Ovary (tissue), 9 donors: ENCODE measurements around the gene TPD52L1. TPM values are rescaled to one million over a fixed set of nuclear protein-coding genes. Genes with fewer than 3 reads are reported as not detected.

Experiments used
- DNase-seq, 5 donors: peaks; one replicate each; pipeline ENCODE4 v3.0.0-alpha.2; 2019 to 2020
- H3K27ac ChIP-seq, 2 donors: fragments of 200-600 bp; one replicate each; pipeline versions ENCODE4 v1.5.1 to v1.8.0; 2019 to 2022
- H3K27me3 ChIP-seq: fragments of 200-600 bp; one replicate; pipeline ENCODE4 v1.8.0; 2022
- H3K36me3 ChIP-seq: fragments of 200-600 bp; sonication (generic); one replicate; pipeline ENCODE4 v1.5.1; 2019
- H3K4me1 ChIP-seq: one replicate; pipeline ENCODE4 v1.8.1; 2013; ENCODE audit warnings: mild to moderate bottlenecking, moderate library complexity; ENCODE audit not compliant: insufficient read depth
- H3K4me3 ChIP-seq: fragments of 200-600 bp; sonication (generic); one replicate; pipeline ENCODE4 v1.5.1; 2017
- H3K9me3 ChIP-seq, 2 donors: fragments of 200-600 bp in 1 of 2; sonication (generic) in 1 of 2; one replicate each; pipeline versions ENCODE4 v1.5.1 to v1.8.1; 2013 to 2019; ENCODE audit warnings: mild to moderate bottlenecking in 1 of 2, moderate library complexity in 1 of 2
- CTCF ChIP-seq, 3 donors: fragments of 450-650 bp in 2 of 3; fragments of 200-600 bp in 1 of 3; IDR thresholded peaks; one replicate each; pipeline versions ENCODE4 v1.5.1 to v1.8.0; 2016 to 2022; ENCODE audit warnings: antibody characterized with exemption in 3 of 3, mild to moderate bottlenecking in 1 of 3
- EP300 ChIP-seq: sonication (generic); formaldehyde crosslinking; IDR thresholded peaks from one replicate; pipeline ENCODE4 v1.6.1; 2017; ENCODE audit warnings: antibody characterized with exemption
- POLR2A ChIP-seq: fragments of 450-650 bp; IDR thresholded peaks from one replicate; pipeline ENCODE4 v1.6.1; 2017; ENCODE audit warnings: antibody characterized with exemption, mild to moderate bottlenecking, moderate library complexity
- WGBS, 3 donors: extraction: QIAGEN DNeasy Blood & Tissue Kit in 1 of 3; methylation state at CpG; one replicate each; pipeline versions ENCODE4 v1.1.5 to v1.1.7; 2013 to 2017; 5-methylcytosine and 5-hydroxymethylcytosine counted together
- intact Hi-C, 4 donors: fragments of 100-400 bp; cut with DNase I; formaldehyde crosslinking; loops; one replicate each; pipeline versions ENCODE4 v1.11.0 to v1.15.1; 2022 to 2023
- polyA plus RNA-seq, 2 donors: library from polyadenylated mRNA; stranded (reverse); fragments of 200-250 nt in 1 of 2; fragments of 350-450 nt in 1 of 2; fragmentation: Illumina TruSeq in 1 of 2; extraction: RNeasy Lipid Tissue Mini Kit (QIAGEN cat#74804) in 1 of 2; gene quantifications; one replicate each; pipeline ENCODE4 v1.2.3, GENCODE V29; 2013 to 2014
- total RNA-seq, 7 donors: library from RNA; depleted of rRNA in 2 of 7; stranded (reverse); fragments of >200 nt in 2 of 7; fragmentation: NEBNext Ultra II Directional in 3 of 7; extraction: Animal tissue kit (Norgen Biotek cat#: 25700) in 3 of 7; gene quantifications; one replicate each; pipeline versions ENCODE4 v1.1.0 to v1.2.4, GENCODE V29; 2016 to 2023
- donor health status: DM: no; HTN: no; CAD: no; lungs with moderate emphysema.
- donor health status: DM: no; HTN: no; CAD: no.
- donor health status: Bipolar disorder and iron deficiency.
- donor health status: DM: yes; HTN: yes; CAD: no.
- donor health status: DM: no; HTN: no; CAD: no.
- donor health status: DM: yes; HTN: yes; CAD: no.

Gene TPD52L1
- total and polyA plus RNA-seq, 9 donors = 14.4 to 154 (median 27.4) TPM

GRCh38 chr6:125312478-125312877 is 158.9 kb downstream of the TPD52L1 start:
- H3K36me3 ChIP-seq = no peaks in the 10 kb centered on the region
- H3K9me3 ChIP-seq = no peaks in the 10 kb centered on the region
- H3K4me1 ChIP-seq = no peaks in the 10 kb centered on the region
- WGBS, 3 donors = 70 to 78% (median 76%) methylated on average over 2 of the region's 2 CpGs
- no peak for TF ChIP-seq EP300
- no peak for TF ChIP-seq CTCF (IDR thresholded peaks at IDR 0.05)
- no peak for TF ChIP-seq POLR2A
- H3K4me3 ChIP-seq = no peak overlapping the region
- no peaks in the 10 kb centered on the region for H3K27me3 ChIP-seq
- DNase-seq = no peak
- intact Hi-C loops = loop anchor here (5.0 kb wide), 2 partner anchors 455 to 665 kb away; no protein-coding TSS in a partner anchor
- H3K27ac ChIP-seq = no peak overlapping the region

GRCh38 chr6:125312950-125313349 is 159.4 kb downstream of the TPD52L1 start:
- TF ChIP-seq POLR2A = no peak
- TF ChIP-seq CTCF (IDR thresholded peaks at IDR 0.05) = no peak
- no peak for TF ChIP-seq EP300
- Histone ChIP-seq H3K36me3 (no peaks in the 10 kb centered on the region), H3K27ac (no peak overlapping the region), H3K9me3 (no peaks in the 10 kb centered on the region), H3K4me1 (no peaks in the 10 kb centered on the region), H3K27me3 (no peaks in the 10 kb centered on the region), H3K4me3 (no peak overlapping the region)
- intact Hi-C loops = loop anchor here (5.0 kb wide), 2 partner anchors 454 to 664 kb away; no protein-coding TSS in a partner anchor
- no peak for DNase-seq
- 83 to 91% (median 90%) methylated on average over 4 of the region's 4 CpGs for WGBS, 3 donors

Other genes with a start within 250 kb of the TPD52L1 start
- 10 to 100 TPM; 26.0 to 40.4 (median 35.8) TPM for gene RNF217, start 191.3 kb upstream of the TPD52L1 start, total RNA-seq
- 10 to 100 TPM in 1 of 2 donors, 1 to 10 TPM in 1; 5.8 to 11.4 TPM for gene RNF217, start 191.3 kb upstream of the TPD52L1 start, polyA plus RNA-seq
- 10 to 100 TPM; 31.4 to 75.5 (median 54.4) TPM for gene HDDC2, start 148.2 kb downstream of the TPD52L1 start, total RNA-seq
- 10 to 100 TPM; 67.3 to 80.6 TPM for gene HDDC2, start 148.2 kb downstream of the TPD52L1 start, polyA plus RNA-seq